OCI-LY7 (cell line): Measurements from ENCODE around the gene IL4. TPM values are rescaled to one million over a fixed set of nuclear protein-coding genes. Genes with fewer than 3 reads are reported as not detected.

Experiments
- BruUV-seq: library from RNA; stranded (reverse); fragments of 400-500 nt; replicated peaks from 2 replicates; lab custom pipeline; 2021; lab: Mats Ljungman, UMichigan
- CTCF ChIA-PET: fragments of 300-600 bp; sonication (Branson Sonifier 250); formaldehyde crosslinking; loops from one replicate; lab custom pipeline; 2022; ENCODE audit warnings: antibody characterized with exemption; ENCODE audit not compliant: unreplicated experiment; lab: Charles Lee
- POLR2A ChIA-PET: fragments of 300-600 bp; sonication (Branson Sonifier 250); formaldehyde crosslinking; loops from one replicate; lab custom pipeline; 2022; ENCODE audit warnings: antibody characterized with exemption; lab: Charles Lee
- DNase-seq: peaks from one replicate; pipeline ENCODE4 v3.0.0-alpha.2; 2015; ENCODE audit warnings: low spot score
- H2AFZ ChIP-seq: fragments of 200-600 bp; sonication (generic), shearing (Covaris generic); 2 replicates; pipeline ENCODE4 v1.6.1; 2014; ENCODE audit warnings: mild to moderate bottlenecking, antibody characterized with exemption, low read length, moderate library complexity
- H3K27ac ChIP-seq: fragments of 200-600 bp; sonication (generic); 2 replicates; pipeline ENCODE4 v1.5.1; 2014; ENCODE audit warnings: mixed run types, low read depth, mild to moderate bottlenecking, moderate library complexity, low read length, inconsistent platforms; ENCODE audit not compliant: poor library complexity, severe bottlenecking
- H3K36me3 ChIP-seq: fragments of 200-600 bp; sonication (generic); 2 replicates; pipeline ENCODE4 v1.6.1; 2014; ENCODE audit warnings: mild to moderate bottlenecking, antibody characterized with exemption, low read length, moderate library complexity, mixed read lengths; ENCODE audit not compliant: insufficient read depth
- H3K4me1 ChIP-seq: fragments of 200-600 bp; sonication (generic); 2 replicates; pipeline ENCODE4 v1.5.1; 2014; ENCODE audit warnings: mild to moderate bottlenecking, low read length; ENCODE audit not compliant: insufficient read depth, poor library complexity, severe bottlenecking
- H3K4me2 ChIP-seq: fragments of 200-600 bp; sonication (generic); 2 replicates; pipeline ENCODE4 v1.6.1; 2014; ENCODE audit warnings: mild to moderate bottlenecking, low read length
- H3K4me3 ChIP-seq: fragments of 200-600 bp; sonication (generic); 2 replicates; pipeline ENCODE4 v1.5.1; 2014; ENCODE audit warnings: mild to moderate bottlenecking, low read depth, low read length; ENCODE audit not compliant: poor library complexity, severe bottlenecking
- H3K79me2 ChIP-seq: fragments of 200-600 bp; sonication (generic); 2 replicates; pipeline ENCODE4 v1.6.1; 2016; ENCODE audit warnings: low read depth, mild to moderate bottlenecking, low read length, moderate library complexity, mixed read lengths; ENCODE audit not compliant: insufficient read depth
- H3K9me2 ChIP-seq: fragments of 200-600 bp; sonication (generic); 2 replicates; pipeline ENCODE4 v1.6.1; 2016; ENCODE audit warnings: mild to moderate bottlenecking, low read length, mixed read lengths; ENCODE audit not compliant: insufficient read depth
- H3K9me3 ChIP-seq: fragments of 200-600 bp; sonication (generic); 2 replicates; pipeline ENCODE4 v1.6.1; 2014; ENCODE audit warnings: mild to moderate bottlenecking, mixed run types, low read length, mixed read lengths
- H4K20me1 ChIP-seq: fragments of 200-600 bp; sonication (generic); 2 replicates; pipeline ENCODE4 v1.6.1; 2014; ENCODE audit warnings: mild to moderate bottlenecking, antibody characterized with exemption, low read length, moderate library complexity, mixed read lengths; ENCODE audit not compliant: insufficient read depth
- CTCF ChIP-seq: fragments of 200-600 bp; sonication (generic); conservative IDR thresholded peaks from 2 replicates; pipeline ENCODE4 v1.5.1; 2014; ENCODE audit warnings: mild to moderate bottlenecking, antibody characterized with exemption, low read length, moderate library complexity, mixed read lengths
- EZH2phosphoT487 ChIP-seq: fragments of 200-600 bp; sonication (generic); IDR thresholded peaks from 2 replicates; pipeline ENCODE4 v1.6.1; 2018; ENCODE audit warnings: low read depth, borderline replicate concordance, mild to moderate bottlenecking, mixed run types, antibody characterized with exemption, low read length, moderate library complexity, mixed read lengths
- intact Hi-C: fragments of 100-400 bp; cut with micrococcal nuclease; formaldehyde crosslinking; loops from one replicate; pipeline ENCODE4 v1.10.0; 2022; ENCODE audit not compliant: unreplicated experiment
- total RNA-seq, 2 experiments: library from RNA; depleted of rRNA in 1 of 2; stranded (reverse); fragments of >200 nt in 1 of 2; shearing (Covaris generic) in 1 of 2; gene quantifications; 2 replicates each; pipeline ENCODE4 v1.2.3, GENCODE V29; 2014 to 2022

Gene IL4
- total RNA-seq, 2 experiments from 2014 or later, result not detected

GRCh38 chr5:132675936-132676689, 2.3 kb downstream of the IL4 start:
- no peak for DNase-seq
- H3K27ac ChIP-seq, result no peak overlapping the region
- no peak overlapping the region for H2AFZ ChIP-seq
- H3K4me3 ChIP-seq, result no peak overlapping the region
- TF ChIP-seq EZH2phosphoT487 (no peak), CTCF (no peak)
- intact Hi-C loops, result no loop called here
- no peaks in the 10 kb centered on the region for H3K9me3 ChIP-seq
- no peaks in the 10 kb centered on the region for H4K20me1 ChIP-seq
- H3K4me1 ChIP-seq, result peaks cover 3% of the 10 kb centered on the region
- no peaks in the 10 kb centered on the region for H3K36me3 ChIP-seq
- H3K4me2 ChIP-seq, result no peak overlapping the region
- ChIA-PET POLR2A (interaction anchor here (0.7 kb wide), 1 partner anchor 57 kb away, joined by 3 read pairs; no protein-coding TSS in a partner anchor), CTCF (no interaction called here)
- H3K79me2 ChIP-seq, result no peaks in the 10 kb centered on the region
- no TSS peak for BruUV-seq
- no peaks in the 10 kb centered on the region for H3K9me2 ChIP-seq

- intact Hi-C loops, result no loop called here
- Histone ChIP-seq H3K4me3 (no peak overlapping the region), H3K4me2 (no peak overlapping the region), H3K9me2 (no peaks in the 10 kb centered on the region), H3K27ac (no peak overlapping the region), H4K20me1 (no peaks in the 10 kb centered on the region), H3K9me3 (no peaks in the 10 kb centered on the region), H2AFZ (no peak overlapping the region), H3K36me3 (no peaks in the 10 kb centered on the region), H3K4me1 (peaks cover 13% of the 10 kb centered on the region), H3K79me2 (no peaks in the 10 kb centered on the region)
- DNase-seq, result no peak
- CTCF ChIA-PET, result no interaction called here
- no peak for TF ChIP-seq CTCF
- no peak for TF ChIP-seq EZH2phosphoT487
- no TSS peak for BruUV-seq
- POLR2A ChIA-PET, result interaction anchor here (0.5 to 0.6 kb wide), 2 partner anchors 44 to 527 kb away, joined by 3 to 4 read pairs; no protein-coding TSS in a partner anchor
These were observed 3.4 kb downstream of the IL4 start for GRCh38 chr5:132677191-132677590.
